GM03348 (cell line): Measurements from ENCODE around the gene WDR7.
"Not testable (repeated sequence)": the region's sequence is repeated elsewhere in the genome, so short reads cannot be mapped to it uniquely, and the experiment has no call there.

Source experiments
- DNase-seq: peaks from one replicate; pipeline ENCODE4 v3.0.0; 2012; ENCODE audit warnings: low spot score

The WDR7 gene

DNA sequence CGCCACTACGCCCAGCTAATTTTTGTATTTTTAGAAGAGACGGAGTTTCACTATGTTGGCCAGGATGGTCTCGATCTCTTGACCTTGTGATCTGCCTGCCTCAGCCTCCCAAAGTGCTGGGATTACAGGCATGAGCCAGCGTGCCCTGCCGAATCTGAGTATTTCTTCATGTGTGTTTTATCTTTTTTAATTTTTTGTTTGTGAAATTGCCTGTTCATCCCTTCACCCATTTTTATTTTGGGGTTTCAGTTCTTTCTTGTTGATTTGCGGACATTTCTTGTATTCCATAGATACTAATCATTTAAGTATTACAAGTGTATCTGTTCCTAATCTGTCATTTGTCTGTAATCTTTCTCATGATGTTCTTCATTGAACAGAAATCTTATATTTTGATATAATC, 3.1 kb downstream of the WDR7 start:
- DNase-seq = not testable (repeated sequence)

GRCh38 chr18:56658261-56658660, 7.1 kb downstream of the WDR7 start:
- DNase-seq = no peak

DNA sequence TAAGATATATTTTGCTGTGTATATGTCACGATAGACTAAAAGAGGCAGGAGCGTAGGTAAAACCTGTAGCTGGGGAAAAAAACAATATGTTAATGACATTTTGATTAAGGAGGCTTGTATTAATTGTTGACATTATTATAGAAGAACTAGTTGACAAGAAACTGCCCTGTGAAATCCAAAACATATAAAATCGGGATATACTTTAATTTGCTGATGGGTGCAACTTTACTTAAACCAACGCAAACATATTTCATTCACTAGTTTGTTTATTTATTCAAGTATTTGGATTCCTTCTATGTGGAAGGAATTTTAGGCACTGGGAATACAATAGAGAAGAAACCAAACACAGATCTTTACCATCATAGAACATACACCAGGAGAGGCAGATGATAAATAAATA, 8.0 kb downstream of the WDR7 start:
- no peak for DNase-seq

DNA sequence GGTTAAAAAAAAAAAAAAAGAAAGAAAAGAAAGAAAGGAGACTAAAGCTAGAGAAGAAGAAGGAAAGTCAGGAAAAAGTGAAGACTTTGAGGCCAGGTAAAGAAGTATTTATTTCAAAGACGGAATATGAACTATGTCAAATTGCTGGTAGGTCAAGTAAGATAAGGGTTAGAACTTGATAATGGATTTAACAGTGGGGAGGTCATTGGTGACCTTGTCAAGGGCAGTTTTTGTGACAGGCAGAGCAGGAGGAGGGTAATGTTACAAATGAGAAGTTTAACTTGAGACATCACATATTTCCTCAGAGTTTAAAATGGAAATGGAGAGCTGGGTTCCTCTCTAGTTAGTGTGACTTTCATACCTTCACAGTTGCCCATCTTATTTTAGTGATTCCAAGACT, 9.5 kb downstream of the WDR7 start:
- DNase-seq = no peak

GRCh38 chr18:56661360-56662062, 10.4 kb downstream of the WDR7 start:
- no peak for DNase-seq

DNA sequence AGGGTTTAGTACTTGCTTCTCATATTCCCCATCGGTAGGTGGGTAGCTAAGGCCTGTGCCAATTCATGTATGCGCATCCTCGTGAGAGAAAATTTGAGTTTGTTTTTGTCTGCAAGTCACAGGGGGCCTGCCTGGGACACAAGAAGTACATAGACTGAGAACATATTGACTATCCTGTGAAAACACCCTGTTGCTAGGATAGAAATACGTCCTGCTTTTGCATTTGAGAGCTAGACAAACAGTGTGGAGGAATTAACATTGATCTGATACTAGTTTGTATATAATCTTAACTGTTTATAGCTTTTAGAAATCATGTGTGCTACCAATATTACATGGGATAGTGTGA, 10.9 kb downstream of the WDR7 start:
- DNase-seq = no peak

DNA sequence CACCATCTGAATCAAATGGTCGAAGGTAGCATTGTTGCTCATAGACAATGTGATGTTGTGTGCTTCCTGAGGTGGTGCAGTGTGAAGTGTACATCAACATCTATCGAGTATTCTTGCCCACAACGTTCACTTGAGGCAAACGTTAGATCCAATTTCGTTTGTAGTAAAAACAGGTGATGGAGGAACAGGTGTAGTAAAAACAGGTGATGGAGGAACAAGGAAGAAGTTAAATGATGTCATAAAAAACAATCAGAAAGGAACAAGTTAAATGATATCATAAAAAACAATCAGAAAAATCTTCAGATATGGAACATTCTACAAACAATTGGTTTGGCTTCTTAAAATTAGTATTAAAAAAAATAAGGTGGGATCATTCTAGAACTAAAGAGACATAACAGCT, 11.3 kb downstream of the WDR7 start:
- no peak for DNase-seq

- DNase-seq = no peak
Observed at GRCh38 chr18:56662902-56663301, 11.7 kb downstream of the WDR7 start.

DNA sequence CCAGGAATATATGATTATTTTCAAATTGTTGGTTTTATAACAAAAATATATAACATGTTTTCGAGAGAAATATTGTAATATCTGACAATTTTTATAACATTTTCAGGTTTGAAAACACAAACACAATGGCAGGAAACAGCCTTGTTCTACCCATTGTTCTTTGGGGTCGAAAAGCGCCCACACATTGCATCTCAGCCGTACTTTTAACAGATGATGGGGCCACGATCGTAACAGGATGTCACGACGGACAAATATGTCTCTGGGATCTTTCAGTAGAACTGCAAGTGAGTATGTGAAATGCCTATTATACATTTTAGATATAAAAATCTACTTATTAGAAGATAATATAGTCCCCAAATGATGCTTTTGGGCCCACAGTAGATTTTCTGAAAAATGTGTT, 21.2 kb downstream of the WDR7 start:
- DNase-seq = no peak

DNA sequence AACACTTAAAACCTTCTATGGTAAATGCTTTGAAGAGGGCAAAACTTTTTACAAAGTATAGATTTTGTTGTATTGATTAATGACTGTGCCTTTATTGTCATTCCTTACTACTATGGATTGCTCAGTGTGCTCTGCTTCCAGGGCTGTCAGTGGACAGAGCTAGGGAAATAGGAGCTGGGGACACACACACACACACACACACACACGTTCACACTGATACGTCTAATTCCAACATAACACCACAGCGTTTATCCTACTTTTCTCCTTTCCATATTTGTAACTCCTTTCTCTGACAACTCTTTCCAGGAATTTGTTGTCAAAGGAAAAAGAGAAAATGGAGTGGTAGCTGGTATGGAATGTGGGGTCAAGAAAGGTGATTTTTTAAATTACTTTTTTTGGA, 21.8 kb downstream of the WDR7 start:
- DNase-seq = no peak

DNA sequence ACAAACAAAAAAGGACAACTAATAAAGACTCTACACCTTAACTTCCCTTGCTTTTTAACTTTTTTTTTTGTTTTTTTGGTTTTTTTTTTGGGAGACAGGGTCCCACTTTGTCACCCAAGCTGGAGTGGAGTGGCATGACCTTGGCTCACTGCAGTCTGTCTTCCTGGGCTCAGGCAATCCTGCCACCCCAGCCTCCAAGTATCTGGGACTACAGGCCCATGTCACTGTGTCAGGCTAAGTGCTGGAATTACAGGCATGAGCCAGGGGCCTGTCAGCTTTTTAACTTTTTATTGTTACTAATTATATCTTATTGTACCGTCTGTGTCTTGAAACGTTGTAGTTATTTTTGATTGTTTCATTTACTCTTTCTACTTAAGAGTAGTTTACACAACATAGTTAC, 25.5 kb downstream of the WDR7 start:
- DNase-seq = no peak

DNA sequence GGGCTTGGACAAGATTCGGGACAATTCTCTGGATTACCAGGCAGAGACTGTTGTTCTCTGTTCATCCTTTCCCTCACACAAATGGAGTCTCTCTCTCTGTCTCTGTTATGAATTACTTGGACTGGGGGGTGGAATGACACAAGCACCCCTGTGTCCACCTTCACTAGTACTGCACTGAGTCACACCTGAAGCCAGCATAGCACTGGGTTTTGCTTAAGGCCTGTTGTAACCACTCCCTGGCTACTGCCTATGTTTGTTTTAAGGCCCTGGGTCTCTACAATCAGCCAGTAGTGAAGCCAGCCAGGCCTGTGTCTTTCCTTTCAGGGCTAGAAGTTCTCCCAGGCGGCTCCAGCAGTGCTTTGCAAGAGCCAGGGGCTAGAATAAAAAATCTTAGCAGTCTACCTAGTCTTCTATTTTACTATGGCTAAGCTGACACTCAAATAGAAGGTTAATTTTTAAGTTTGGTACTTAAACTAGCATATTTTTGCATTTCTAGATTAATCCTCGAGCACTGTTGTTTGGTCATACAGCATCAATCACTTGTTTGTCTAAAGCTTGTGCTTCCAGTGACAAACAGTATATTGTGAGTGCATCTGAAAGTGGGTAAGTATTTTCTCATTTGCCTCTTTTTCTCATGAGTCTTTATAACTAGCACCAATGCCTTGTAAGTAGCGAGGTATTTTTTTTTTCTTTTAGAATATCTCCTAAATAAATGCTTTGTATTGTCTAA, 27.8 kb downstream of the WDR7 start:
- no peak for DNase-seq

DNA sequence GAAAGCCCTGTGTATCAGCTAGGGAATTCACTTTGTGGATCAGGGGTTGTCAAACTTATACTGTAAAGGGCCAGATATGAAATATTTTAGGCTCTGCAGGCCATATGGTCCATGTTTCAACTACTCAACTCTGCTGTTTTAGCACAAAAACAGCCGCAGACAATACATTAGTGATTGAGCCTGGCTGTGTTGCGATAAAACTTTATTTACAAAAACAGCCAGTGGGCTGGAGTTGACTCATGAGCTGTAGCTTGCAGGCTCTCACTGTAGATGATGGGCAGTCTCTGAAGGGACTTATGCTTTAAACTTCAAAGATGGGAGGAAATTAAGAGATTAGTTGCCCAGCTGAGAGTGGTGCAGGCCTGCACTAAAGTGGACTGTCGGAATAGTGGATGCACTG, 33.1 kb downstream of the WDR7 start:
- no peak for DNase-seq

GRCh38 chr18:56691530-56691929, 40.4 kb downstream of the WDR7 start:
- no peak for DNase-seq

DNA sequence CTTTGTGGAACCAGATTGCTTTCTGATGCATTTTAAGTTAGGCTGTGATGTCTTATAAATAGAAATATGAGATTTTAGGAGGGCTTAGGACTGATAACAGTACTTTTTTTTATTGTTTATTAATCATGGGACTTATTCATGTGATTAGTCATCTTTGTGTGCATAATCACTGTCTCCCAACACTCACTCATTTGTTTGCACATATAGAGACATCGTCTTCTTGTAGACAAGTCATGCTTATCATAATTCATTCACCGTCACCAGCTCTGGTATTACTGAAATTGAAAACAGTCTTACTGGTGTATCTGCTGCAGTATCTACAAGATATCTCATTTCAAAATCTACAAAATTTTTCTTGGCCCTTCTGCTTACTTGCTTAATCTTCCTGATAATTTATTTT, 45.8 kb downstream of the WDR7 start:
- no peak for DNase-seq

DNA sequence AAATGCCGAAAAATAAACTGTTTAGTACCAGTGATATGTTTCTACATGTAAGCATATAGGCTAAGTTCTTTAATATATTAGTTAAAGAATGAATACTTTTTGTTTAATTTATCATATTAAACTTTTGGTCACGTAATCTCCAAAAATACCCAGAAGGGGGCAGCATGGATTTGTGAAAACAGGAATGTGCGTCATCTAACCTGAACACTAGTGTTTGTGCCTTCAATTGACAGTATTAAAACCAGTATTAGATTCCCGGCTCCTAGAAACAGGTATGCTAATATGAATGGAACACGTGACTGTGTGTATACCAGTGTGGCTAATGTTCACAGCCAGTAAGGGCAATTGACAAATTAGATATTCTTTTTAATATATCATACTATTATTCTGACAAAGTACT, 51.8 kb downstream of the WDR7 start:
- peak; percentile 41 for DNase-seq

GRCh38 chr18:56709463-56709862, 58.3 kb downstream of the WDR7 start:
- peak; percentile 63 for DNase-seq

- peak; percentile 41 for DNase-seq
Observed at GRCh38 chr18:56711708-56712445, 60.7 kb downstream of the WDR7 start.

GRCh38 chr18:56712761-56713160, 61.6 kb downstream of the WDR7 start:
- no peak for DNase-seq

GRCh38 chr18:56715121-56715520, 64.0 kb downstream of the WDR7 start:
- no peak for DNase-seq

GRCh38 chr18:56716692-56717146, 65.6 kb downstream of the WDR7 start:
- DNase-seq = no peak

DNA sequence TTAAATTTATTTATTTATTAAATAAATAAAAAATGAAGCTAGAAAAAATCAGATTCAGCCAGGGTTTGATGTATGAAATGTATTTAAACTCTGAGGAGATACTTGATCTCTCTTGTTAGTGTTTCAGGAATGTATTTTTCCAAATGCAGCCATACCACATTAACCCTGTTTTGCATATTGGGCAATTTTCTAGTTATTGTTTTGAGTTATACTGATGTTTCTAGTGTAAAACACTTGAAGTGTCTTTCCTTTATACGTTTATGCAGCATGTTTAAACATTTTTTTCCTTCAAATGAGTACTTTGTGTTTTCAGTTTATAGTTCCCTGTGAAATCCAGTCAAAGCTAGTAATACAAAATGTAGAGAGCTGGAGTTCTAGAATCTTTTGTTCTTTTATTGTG, 69.9 kb downstream of the WDR7 start:
- DNase-seq = no peak

- DNase-seq = no peak
Observed at GRCh38 chr18:56721491-56721890, 70.3 kb downstream of the WDR7 start.
